H9 (cell line): Measurements from ENCODE around the gene TMEM242. TPM values are rescaled to one million over a fixed set of nuclear protein-coding genes. Genes with fewer than 3 reads are reported as not detected.

Source experiments
- DNase-seq: peaks from one replicate; pipeline ENCODE4 v3.0.0-alpha.2; 2017
- H2AFZ ChIP-seq: one replicate; pipeline ENCODE4 v1.6.1; 2013; ENCODE audit warnings: mild to moderate bottlenecking, low read length, control low read depth, moderate library complexity
- H2AK5ac ChIP-seq: 2 replicates; pipeline ENCODE4 v1.6.1; 2013; ENCODE audit warnings: low read length, control low read depth, mixed read lengths; ENCODE audit not compliant: insufficient read length
- H2BK120ac ChIP-seq: one replicate; pipeline ENCODE4 v1.6.1; 2013; ENCODE audit warnings: low read depth, mild to moderate bottlenecking, low read length, control low read depth, inconsistent platforms; ENCODE audit not compliant: poor library complexity, severe bottlenecking
- H2BK12ac ChIP-seq: 2 replicates; pipeline ENCODE4 v1.6.1; 2013; ENCODE audit warnings: low read length, control low read depth, mixed read lengths, low read depth; ENCODE audit not compliant: insufficient read length
- H2BK15ac ChIP-seq: 2 replicates; pipeline ENCODE4 v1.6.1; 2013; ENCODE audit warnings: low read depth, low read length, control low read depth
- H2BK20ac ChIP-seq: one replicate; pipeline ENCODE4 v1.6.1; 2013; ENCODE audit warnings: low read depth, mild to moderate bottlenecking, low read length, control low read depth, inconsistent platforms; ENCODE audit not compliant: poor library complexity, severe bottlenecking
- H2BK5ac ChIP-seq: 2 replicates; pipeline ENCODE4 v1.6.1; 2013; ENCODE audit warnings: low read length, control low read depth, mixed read lengths; ENCODE audit not compliant: insufficient read length
- H3K14ac ChIP-seq: 2 replicates; pipeline ENCODE4 v1.6.1; 2013; ENCODE audit warnings: low read length, control low read depth; ENCODE audit not compliant: insufficient read depth
- H3K18ac ChIP-seq: 2 replicates; pipeline ENCODE4 v1.6.1; 2013; ENCODE audit warnings: low read depth, mild to moderate bottlenecking, mixed read lengths, low read length, control low read depth; ENCODE audit not compliant: insufficient read length
- H3K23ac ChIP-seq: 2 replicates; pipeline ENCODE4 v1.6.1; 2013; ENCODE audit warnings: low read length, control low read depth, mixed read lengths, low read depth; ENCODE audit not compliant: insufficient read length
- H3K23me2 ChIP-seq: 2 replicates; pipeline ENCODE4 v1.6.1; 2013; ENCODE audit warnings: low read depth, mild to moderate bottlenecking, mixed read lengths, low read length, control low read depth; ENCODE audit not compliant: insufficient read length, poor library complexity, severe bottlenecking
- H3K27ac ChIP-seq: 2 replicates; pipeline ENCODE4 v1.5.1; 2013; ENCODE audit warnings: low read length, control low read depth, mixed read lengths, low read depth; ENCODE audit not compliant: insufficient read length
- H3K27me3 ChIP-seq: 2 replicates; pipeline ENCODE4 v1.6.1; 2013; ENCODE audit warnings: low read length, control low read depth, inconsistent platforms; ENCODE audit not compliant: insufficient read depth
- H3K4ac ChIP-seq: 2 replicates; pipeline ENCODE4 v1.6.1; 2013; ENCODE audit warnings: low read depth, mild to moderate bottlenecking, control low read depth, inconsistent platforms, low read length, moderate library complexity
- H3K4me1 ChIP-seq: 2 replicates; pipeline ENCODE4 v1.6.1; 2013; ENCODE audit warnings: low read length, control low read depth, inconsistent platforms; ENCODE audit not compliant: insufficient read depth
- H3K4me2 ChIP-seq: 2 replicates; pipeline ENCODE4 v1.6.1; 2013; ENCODE audit warnings: low read length, control low read depth, mixed read lengths; ENCODE audit not compliant: insufficient read length, insufficient read depth
- H3K56ac ChIP-seq: 2 replicates; pipeline ENCODE4 v1.6.1; 2013; ENCODE audit warnings: low read depth, mild to moderate bottlenecking, mixed read lengths, low read length, control low read depth; ENCODE audit not compliant: insufficient read length
- H3K79me1 ChIP-seq: 2 replicates; pipeline ENCODE4 v1.6.1; 2013; ENCODE audit warnings: low read depth, mild to moderate bottlenecking, moderate library complexity, low read length, control low read depth, inconsistent platforms; ENCODE audit not compliant: insufficient read depth, poor library complexity, severe bottlenecking
- H3K79me2 ChIP-seq: 2 replicates; pipeline ENCODE4 v1.6.1; 2013; ENCODE audit warnings: low read length, control low read depth, inconsistent platforms; ENCODE audit not compliant: insufficient read depth
- H3K9ac ChIP-seq: 2 replicates; pipeline ENCODE4 v1.6.1; 2013; ENCODE audit warnings: low read length, control low read depth, mixed read lengths; ENCODE audit not compliant: insufficient read length; ENCODE audit errors: extremely low read depth
- H3K9me3 ChIP-seq: one replicate; pipeline ENCODE4 v1.6.1; 2013; ENCODE audit warnings: low read depth, low read length, inconsistent platforms; ENCODE audit not compliant: control insufficient read depth
- H3T11ph ChIP-seq: one replicate; pipeline ENCODE4 v1.6.1; 2013; ENCODE audit warnings: mild to moderate bottlenecking, low read length, control low read depth, inconsistent platforms
- H4K20me1 ChIP-seq: one replicate; pipeline ENCODE4 v1.6.1; 2013; ENCODE audit not compliant: control insufficient read depth, insufficient read length, insufficient read depth
- H4K5ac ChIP-seq: 2 replicates; pipeline ENCODE4 v1.6.1; 2013; ENCODE audit warnings: low read depth, mild to moderate bottlenecking, mixed read lengths, low read length, control low read depth; ENCODE audit not compliant: insufficient read length
- H4K8ac ChIP-seq: replicated peaks from 2 replicates; pipeline ENCODE4 v1.6.1; 2013; ENCODE audit warnings: low read length, control low read depth, mixed read lengths, low read depth; ENCODE audit not compliant: insufficient read length
- H4K91ac ChIP-seq: 2 replicates; pipeline ENCODE4 v1.6.1; 2013; ENCODE audit warnings: low read depth, mild to moderate bottlenecking, moderate library complexity, mixed read lengths, low read length, control low read depth; ENCODE audit not compliant: insufficient read length
- H3K27ac Mint-ChIP-seq, 3 experiments: 2 replicates in 2 of 3; 3 replicates in 1 of 3; pipeline ENCODE4 v1.8.0; 2020 to 2021; ENCODE audit warnings: mixed read lengths in 3 of 3, mild to moderate bottlenecking in 1 of 3, moderate library complexity in 1 of 3
- H3K27me3 Mint-ChIP-seq: 2 replicates; pipeline ENCODE4 v1.8.0; 2021; ENCODE audit warnings: low read depth, mild to moderate bottlenecking, moderate library complexity, mixed read lengths
- H3K36me3 Mint-ChIP-seq, 3 experiments: 2 replicates in 2 of 3; 3 replicates in 1 of 3; pipeline ENCODE4 v1.8.0; 2020 to 2021; ENCODE audit warnings: low read depth in 3 of 3, mixed read lengths in 3 of 3; ENCODE audit not compliant: insufficient read depth in 1 of 3
- H3K4me1 Mint-ChIP-seq, 2 experiments: 2 replicates each; pipeline ENCODE4 v1.8.0; 2020; ENCODE audit warnings: mixed read lengths in 2 of 2
- H3K4me3 Mint-ChIP-seq, 2 experiments: 2 replicates in 1 of 2; 3 replicates in 1 of 2; pipeline ENCODE4 v1.8.0; 2020 to 2021; ENCODE audit warnings: mild to moderate bottlenecking in 2 of 2, mixed read lengths in 2 of 2, moderate library complexity in 1 of 2
- H3K9me3 Mint-ChIP-seq, 2 experiments: 2 replicates in 1 of 2; 3 replicates in 1 of 2; pipeline ENCODE4 v1.8.0; 2020; ENCODE audit warnings: mild to moderate bottlenecking in 2 of 2, mixed read lengths in 2 of 2, moderate library complexity in 1 of 2
- WGBS: extraction: QIAGEN DNeasy Blood & Tissue Kit; methylation state at CpG from one replicate; pipeline ENCODE4 v1.1.7; 2013; ENCODE audit warnings: missing lambda C conversion rate, low lambda C conversion rate, mixed read lengths; ENCODE audit not compliant: insufficient read length; ENCODE audit errors: extremely low coverage; 5-methylcytosine and 5-hydroxymethylcytosine counted together
- total RNA-seq: library from RNA; stranded (reverse); gene quantifications from 2 replicates; pipeline ENCODE4 v1.2.1, GENCODE V29; 2021
- TF ChIP-seq, protein P1 (sequence below): fragments of 200-600 bp; sonication (generic); conservative IDR thresholded peaks from 3 replicates; pipeline ENCODE4 v1.8.0; 2021; ENCODE audit warnings: antibody characterized with exemption, mild to moderate bottlenecking

The TMEM242 gene
- total RNA-seq, 1 experiment from 2014 or later, result 10.5 TPM

DNA sequence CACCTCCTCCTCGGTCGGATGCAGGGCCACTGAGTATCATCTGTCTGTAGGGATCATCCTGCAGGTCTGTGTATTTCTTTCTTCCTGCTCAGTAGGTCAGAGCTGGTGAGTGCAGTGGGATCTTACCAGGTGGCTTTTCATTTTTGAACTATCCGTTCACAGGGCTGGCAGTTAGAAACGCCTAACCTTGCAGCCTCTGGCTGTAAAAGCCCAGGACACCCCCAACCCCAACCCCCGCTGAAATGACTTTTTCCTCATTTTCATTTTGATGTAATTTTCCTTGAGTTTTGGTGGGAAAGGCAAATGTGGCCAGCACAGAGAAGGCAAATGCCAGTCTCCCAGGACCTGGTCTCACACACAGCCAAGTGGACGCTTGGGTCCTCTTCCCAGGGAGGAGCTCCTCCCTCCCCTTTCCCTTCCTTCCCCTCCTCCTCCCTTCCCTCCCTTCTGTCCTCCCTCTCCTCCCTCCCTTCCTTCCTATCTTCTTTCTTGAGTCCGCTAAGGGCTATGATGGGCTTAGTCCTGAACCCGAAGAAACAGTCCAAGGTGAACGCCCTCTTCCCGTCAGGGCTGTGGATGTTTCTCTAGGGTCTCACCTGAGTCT, 36.0 kb downstream of the TMEM242 start:
- Histone ChIP-seq H3T11ph (no peak overlapping the region), H4K20me1 (no peaks in the 10 kb centered on the region), H2BK12ac (no peak overlapping the region), H3K56ac (no peak overlapping the region), H3K18ac (no peak overlapping the region), H3K23me2 (no peaks in the 10 kb centered on the region), H2AK5ac (peak overlapping the region; percentile 27), H4K5ac (no peak overlapping the region), H3K79me2 (no peaks in the 10 kb centered on the region), H3K4me2 (no peak overlapping the region), H2BK120ac (no peak overlapping the region), H3K23ac (no peak overlapping the region), H4K91ac (no peak overlapping the region), H3K9me3 (no peaks in the 10 kb centered on the region), H3K4me1 (0 out of 2 replicates have a peak, but pooled peaks cover 2% of the 10 kb centered on the region), H3K27ac (no peak overlapping the region), H2BK5ac (no peak overlapping the region), H2BK20ac (no peak overlapping the region), H3K27me3 (no peaks in the 10 kb centered on the region), H3K14ac (no peak overlapping the region), H3K9ac (no peak overlapping the region), H2BK15ac (no peak overlapping the region), H3K79me1 (no peaks in the 10 kb centered on the region), H3K4ac (no peak overlapping the region), H2AFZ (no peak overlapping the region), H4K8ac (no peak overlapping the region)
- peaks cover 0 to 7% (median 2%) of the 10 kb centered on the region in 3 experiments; a peak in 3 of 7 replicates for H3K36me3 Mint-ChIP-seq
- TF ChIP-seq, protein P1, sequence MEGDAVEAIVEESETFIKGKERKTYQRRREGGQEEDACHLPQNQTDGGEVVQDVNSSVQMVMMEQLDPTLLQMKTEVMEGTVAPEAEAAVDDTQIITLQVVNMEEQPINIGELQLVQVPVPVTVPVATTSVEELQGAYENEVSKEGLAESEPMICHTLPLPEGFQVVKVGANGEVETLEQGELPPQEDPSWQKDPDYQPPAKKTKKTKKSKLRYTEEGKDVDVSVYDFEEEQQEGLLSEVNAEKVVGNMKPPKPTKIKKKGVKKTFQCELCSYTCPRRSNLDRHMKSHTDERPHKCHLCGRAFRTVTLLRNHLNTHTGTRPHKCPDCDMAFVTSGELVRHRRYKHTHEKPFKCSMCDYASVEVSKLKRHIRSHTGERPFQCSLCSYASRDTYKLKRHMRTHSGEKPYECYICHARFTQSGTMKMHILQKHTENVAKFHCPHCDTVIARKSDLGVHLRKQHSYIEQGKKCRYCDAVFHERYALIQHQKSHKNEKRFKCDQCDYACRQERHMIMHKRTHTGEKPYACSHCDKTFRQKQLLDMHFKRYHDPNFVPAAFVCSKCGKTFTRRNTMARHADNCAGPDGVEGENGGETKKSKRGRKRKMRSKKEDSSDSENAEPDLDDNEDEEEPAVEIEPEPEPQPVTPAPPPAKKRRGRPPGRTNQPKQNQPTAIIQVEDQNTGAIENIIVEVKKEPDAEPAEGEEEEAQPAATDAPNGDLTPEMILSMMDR, result no peak
- H3K27me3 Mint-ChIP-seq, result peaks cover 2% of the 10 kb centered on the region; the same call in 1 of the 2 replicates
- H3K9me3 Mint-ChIP-seq, result no peaks in the 10 kb centered on the region
- 0 out of 7 replicates have a peak overlapping the region, but pooled peaks of 2 of the 3 experiments have one; percentile 25 to 49 for H3K27ac Mint-ChIP-seq
- peaks cover 14 to 32% of the 10 kb centered on the region in 2 experiments for H3K4me1 Mint-ChIP-seq
- DNase-seq, result no peak
- no CpG with 5 or more reads among the region's 10 CpGs for WGBS
- no peak overlapping the region for H3K4me3 Mint-ChIP-seq
